HG02798 (cell line): Measurements from ENCODE around the gene KIAA1328.

ENCODE experiments used
- ATAC-seq: cut with Tn5 transposase; IDR thresholded peaks from one replicate; pipeline ENCODE4 v1.9.1; 2021; ENCODE audit warnings: mild to moderate bottlenecking; ENCODE audit not compliant: unreplicated experiment, poor library complexity

The KIAA1328 gene

DNA sequence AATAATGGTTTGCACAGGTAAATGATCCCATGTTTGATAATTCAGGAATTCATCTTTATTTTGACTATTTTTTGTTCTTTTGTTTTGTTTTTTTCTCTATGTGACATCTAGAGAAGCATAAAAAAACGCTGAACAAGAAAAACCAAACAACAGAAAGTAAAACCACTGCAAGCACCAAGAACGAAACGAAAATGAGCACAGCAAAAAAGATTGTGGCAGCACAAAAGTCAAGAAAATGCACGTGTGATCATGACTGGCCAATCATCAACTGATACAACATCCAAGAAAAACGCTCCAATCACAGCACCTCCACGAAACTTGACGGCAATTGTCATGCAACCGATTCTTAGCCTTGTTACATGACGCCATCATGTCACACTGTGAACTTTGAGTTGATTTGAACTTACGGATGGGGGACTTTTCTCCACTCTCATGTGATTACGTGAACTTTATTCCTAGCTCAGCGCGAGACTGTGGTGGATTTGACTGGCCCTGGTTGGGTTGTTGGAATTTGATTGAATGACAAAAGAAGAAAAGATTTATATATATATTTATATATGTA is 417.9 kb downstream of the KIAA1328 start:
- no peak for ATAC-seq

DNA sequence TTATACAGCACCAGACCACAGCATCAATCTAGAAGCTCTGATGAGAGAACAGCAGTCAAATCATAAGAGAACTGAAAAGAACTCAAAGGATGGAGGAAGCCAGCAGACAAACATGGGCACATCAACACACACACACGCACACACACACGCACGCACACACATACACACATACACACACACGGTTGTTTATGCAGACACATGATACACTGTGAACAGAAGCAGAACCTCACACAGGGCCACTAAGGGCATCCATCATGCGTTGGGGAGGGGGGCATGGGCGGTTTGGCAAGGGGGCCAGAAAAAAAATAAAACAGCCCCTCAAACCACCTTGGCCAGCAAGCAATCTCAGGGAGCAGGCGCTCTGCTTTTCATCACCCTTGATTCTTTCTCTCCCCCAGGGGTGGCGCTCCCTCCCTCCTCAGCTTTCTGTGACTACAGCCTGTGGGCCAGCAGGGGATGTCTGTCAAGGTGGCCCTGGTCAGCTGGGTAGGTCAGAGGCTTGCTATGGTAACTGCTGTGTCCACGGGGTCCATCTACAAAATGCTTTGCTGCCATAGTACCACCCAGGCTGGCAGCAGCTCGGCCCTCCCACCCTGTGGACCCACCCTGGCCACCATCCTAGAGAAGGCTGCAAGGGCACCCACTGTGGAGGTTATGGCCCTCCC is 418.7 kb downstream of the KIAA1328 start:
- no peak for ATAC-seq

DNA sequence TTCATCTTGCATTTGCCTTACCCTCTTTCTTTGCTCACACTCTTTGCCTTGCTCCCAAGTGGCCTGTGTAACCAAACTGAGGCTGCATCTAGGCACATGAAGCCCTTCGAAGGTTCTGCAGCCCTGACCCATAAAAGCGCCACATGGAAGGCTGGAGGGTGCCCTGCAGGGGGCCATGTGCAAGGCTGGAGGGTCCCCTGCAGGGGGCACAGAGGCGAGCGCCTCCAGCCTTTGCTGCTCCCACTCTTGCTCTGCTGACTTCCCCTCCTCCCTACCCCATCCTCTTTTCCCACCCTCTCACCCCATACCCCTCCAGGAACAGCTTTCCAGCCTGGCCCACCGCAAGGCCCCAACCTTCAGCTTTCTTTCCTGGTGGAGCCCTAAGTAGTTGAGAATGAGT is 419.4 kb downstream of the KIAA1328 start:
- no peak for ATAC-seq

- no peak for ATAC-seq
Measured at GRCh38 chr18:37249171-37249886, 420.4 kb downstream of the KIAA1328 start.

DNA sequence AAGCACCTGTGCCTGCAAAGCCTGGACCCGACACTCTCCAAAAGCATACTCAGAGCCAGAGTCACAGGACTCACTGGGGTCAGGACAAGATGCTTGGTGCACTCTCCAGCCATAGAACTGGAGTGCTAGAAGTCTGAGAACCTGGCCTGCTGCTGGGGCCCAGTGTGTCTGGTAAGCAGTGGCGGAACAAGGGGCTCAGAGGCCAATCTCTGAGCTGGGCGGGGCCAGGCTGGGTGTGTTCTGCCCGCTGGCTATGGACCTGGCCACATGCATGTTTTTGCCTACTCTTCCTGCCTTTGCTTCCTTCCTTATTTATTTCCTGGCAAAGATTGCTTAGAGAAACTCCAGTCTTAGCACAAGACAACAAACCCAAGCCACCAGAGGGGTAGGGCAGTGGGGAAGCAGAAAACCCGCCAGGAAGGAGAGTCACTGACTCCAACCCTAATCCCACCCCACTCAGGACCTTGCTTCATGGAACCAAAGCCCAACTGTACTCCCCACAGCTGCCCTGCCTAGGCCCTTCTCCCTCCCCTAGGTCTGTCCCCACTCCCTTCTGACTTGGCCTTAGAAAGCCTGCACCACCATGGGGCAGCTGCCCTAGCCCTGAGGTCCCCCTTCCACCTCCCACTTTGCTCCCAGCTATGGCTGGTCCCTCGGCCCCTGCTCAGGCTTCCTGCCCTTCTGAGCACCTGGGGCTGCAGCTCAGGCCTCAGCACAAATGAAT is 421.1 kb downstream of the KIAA1328 start:
- ATAC-seq: no peak

GRCh38 chr18:37251679-37252078 is 422.8 kb downstream of the KIAA1328 start:
- ATAC-seq: no peak

- no peak for ATAC-seq
Measured at GRCh38 chr18:37252342-37252741, 423.4 kb downstream of the KIAA1328 start.

GRCh38 chr18:37252854-37253393 is 424.0 kb downstream of the KIAA1328 start:
- ATAC-seq: no peak

DNA sequence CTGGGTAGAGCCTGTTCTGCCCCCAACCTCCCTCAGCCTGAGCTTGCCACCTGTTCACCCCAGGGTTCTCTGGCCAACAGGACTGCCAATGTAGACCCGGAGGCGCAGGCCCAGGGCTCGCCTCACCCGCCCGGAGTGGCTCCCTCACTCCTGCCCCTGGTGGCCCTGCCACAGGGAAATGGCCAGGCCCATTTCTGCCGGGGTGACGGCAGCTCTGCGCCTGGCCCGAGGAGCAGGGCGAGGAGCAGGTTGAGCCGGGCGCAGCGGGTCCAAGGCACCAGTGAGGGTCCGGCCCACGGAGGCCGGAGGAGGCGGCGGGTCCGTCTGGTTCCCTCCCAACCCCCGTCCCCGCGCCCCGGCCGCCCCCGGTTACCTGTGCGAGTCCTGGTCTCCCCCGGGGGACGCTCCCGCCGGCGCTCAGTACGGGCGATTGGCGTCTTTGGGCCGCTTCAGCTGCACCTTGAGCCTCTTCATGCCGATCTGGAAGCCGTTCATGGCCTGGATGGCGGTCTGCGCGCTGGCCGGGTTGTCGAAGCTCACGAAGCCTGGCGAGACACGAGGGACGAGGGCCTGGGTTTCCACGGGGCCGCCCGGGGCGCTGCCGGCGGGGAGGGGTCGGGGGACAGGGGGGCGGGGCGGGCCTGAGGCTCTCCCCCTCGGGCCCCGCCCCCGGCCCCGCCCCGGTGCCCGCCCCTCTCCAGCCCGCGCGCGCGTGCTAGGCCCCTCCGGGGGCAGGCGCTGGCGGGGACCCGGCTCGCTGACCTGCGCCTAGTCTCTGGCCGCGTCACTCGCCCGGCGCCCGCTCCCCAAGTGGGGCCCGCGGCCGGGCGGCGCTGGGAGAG is 424.7 kb downstream of the KIAA1328 start:
- ATAC-seq: peak; percentile 43

DNA sequence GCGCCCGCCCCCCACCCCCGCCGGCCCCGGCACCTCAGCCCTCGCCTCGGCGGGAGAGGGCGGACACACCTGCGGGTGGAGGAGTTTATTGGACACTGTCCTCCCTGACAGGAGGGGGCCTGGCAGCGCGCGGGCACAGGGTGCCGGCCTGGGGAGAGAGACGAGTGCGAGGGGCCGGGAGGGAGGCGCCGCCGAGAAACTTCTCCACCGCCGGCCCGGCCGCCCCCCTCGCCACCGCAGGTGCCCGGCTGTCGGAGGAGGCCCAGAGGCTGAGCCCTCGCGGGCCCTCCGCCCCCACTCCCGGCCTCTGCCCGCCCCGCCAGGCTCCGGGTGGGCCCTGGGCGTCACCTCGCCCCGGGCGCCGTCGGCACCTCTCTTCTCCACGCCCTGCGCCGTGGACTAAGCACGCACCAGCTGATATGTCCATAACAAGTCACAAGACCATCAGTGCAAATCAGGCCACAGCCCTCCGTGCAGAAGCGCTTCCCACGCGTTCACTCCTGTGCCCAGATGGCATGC is 425.4 kb downstream of the KIAA1328 start:
- peak; percentile 15 for ATAC-seq

DNA sequence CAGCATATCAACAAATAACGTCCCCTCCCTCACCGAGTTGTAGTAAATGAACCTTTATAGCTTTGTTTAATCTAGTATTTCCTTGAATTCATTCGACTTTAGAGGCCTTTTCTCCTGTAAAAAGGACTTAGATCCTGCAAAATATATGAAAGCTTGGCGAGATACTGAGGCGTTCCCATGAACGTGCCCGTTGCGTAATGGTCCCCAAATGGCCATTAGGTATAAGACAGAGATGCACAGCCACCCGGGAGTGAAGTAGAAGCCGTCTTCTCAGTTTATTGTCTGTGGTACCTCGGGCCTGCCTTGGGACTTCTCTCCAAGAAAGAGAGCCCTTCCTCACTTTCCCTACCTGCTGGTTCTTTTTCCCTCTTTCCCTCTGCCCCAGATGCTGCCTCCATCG is 426.0 kb downstream of the KIAA1328 start:
- ATAC-seq: no peak

GRCh38 chr18:37258131-37258530 is 429.2 kb downstream of the KIAA1328 start:
- no peak for ATAC-seq

DNA sequence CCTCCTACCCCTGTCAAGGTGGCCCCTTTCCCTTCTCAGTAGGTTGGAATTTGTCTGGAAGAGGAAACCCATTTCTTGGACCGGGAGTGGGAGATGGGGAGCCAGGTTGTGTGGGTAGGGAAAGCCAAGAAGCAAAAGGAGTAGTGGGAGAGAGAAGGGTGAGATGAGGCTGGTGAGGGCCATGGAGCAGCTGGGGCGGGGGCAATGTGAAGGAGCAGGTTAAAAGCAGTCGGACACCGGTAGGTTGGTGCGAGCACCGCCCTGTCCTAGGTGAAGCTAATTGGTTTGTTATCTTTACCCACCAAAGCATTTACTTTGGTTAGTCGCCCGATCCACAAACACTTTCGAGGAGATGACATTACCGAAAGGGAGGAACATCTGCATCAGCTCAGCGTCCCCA is 429.9 kb downstream of the KIAA1328 start:
- no peak for ATAC-seq

GRCh38 chr18:37259711-37260110 is 430.8 kb downstream of the KIAA1328 start:
- no peak for ATAC-seq

- no peak for ATAC-seq
Measured at GRCh38 chr18:37260367-37261093, 431.6 kb downstream of the KIAA1328 start.

- ATAC-seq: no peak
Measured at GRCh38 chr18:37261246-37261840, 432.4 kb downstream of the KIAA1328 start.

GRCh38 chr18:37261988-37262387 is 433.1 kb downstream of the KIAA1328 start:
- ATAC-seq: no peak

GRCh38 chr18:37264956-37265355 is 436.0 kb downstream of the KIAA1328 start:
- no peak for ATAC-seq

DNA sequence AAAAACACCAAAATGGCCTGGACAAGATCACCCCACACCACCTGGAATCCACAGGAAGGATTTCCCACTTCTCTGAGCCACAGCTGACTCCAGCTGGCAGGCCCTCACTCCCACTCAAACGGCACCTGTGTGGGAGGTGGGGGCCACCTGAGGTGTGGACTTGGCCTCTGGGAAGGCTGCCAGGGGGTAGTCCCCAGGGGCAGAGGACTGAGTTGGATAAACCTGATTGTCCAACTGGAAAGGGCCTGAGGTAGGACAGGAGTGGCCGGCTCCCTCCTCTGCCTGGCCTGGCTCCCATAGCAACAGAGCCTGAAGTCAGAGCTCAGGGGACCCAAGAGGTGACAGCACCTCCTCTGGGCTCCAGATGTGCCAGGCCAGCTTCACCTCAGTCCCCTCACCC is 436.5 kb downstream of the KIAA1328 start:
- ATAC-seq: no peak
